ENCODE measurements around the gene HINT3. TPM values are rescaled to one million over a fixed set of nuclear protein-coding genes. Genes with fewer than 3 reads are reported as not detected.
A peak's percentile ranks its signal among the peaks of the same experiment; 100 is the strongest.
"Not testable (repeated sequence)": the region's sequence is repeated elsewhere in the genome, so short reads cannot be mapped to it uniquely, and the experiment has no call there.

HINT3 gene
- total RNA-seq, 1 donor from 2014 or later: 20.9 TPM

DNA sequence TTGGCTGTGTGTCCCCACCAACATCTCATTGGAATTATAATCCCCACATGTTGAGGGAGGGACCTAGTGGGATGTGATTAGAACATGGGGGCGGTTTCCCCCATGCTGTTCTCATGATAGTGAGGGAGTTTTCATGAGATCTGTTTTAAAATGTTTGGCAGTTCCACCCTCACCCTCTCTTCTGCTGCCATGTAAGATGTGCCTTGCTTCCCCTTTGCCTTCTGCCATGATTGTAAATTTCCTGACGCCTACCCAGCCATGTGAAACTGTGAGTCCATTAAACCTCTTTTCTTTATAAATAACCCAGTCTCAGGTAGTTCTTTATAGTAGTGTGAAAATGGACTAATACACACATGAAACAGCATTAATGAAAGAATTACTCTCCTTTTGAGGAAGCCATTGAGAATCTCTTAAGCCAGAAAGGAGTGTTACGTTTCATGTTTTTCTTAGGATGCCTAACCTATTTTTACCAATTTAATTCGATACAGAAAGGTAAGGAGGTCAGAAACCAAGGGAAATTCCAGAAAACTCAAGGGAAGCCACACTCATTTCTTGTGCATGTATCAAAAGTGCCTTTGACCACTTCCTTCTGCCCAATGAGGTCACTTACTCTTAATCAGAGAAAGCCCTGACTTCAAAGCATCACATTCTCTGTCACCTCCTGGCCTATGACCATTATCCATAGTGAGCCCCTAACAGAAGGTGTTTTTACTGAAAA is 24.7 kb upstream of the HINT3 start:
- no peak for DNase-seq (ENCODE audit: low spot score, unreplicated experiment)
- no peak for TF ChIP-seq CTCF (IDR thresholded peaks at IDR 0.05; ENCODE audit: unreplicated experiment)
- Mint-ChIP-seq H3K4me1 (ENCODE audit: low read depth) (no peaks in the 10 kb centered on the region), H3K27ac (no peak overlapping the region), H3K9me3 (ENCODE audit: low read depth) (peaks cover 3% of the 10 kb centered on the region), H3K4me3 (ENCODE audit: low read depth) (no peak overlapping the region), H3K36me3 (ENCODE audit: insufficient read depth) (peaks cover 8% of the 10 kb centered on the region), H3K27me3 (no peaks in the 10 kb centered on the region)

- no peaks in the 10 kb centered on the region for H3K27me3 Mint-ChIP-seq
- DNase-seq (ENCODE audit: low spot score, unreplicated experiment): no peak
- no peak for TF ChIP-seq CTCF (IDR thresholded peaks at IDR 0.05; ENCODE audit: unreplicated experiment)
- no peaks in the 10 kb centered on the region for H3K4me1 Mint-ChIP-seq (ENCODE audit: low read depth)
- no peak overlapping the region for H3K4me3 Mint-ChIP-seq (ENCODE audit: low read depth)
- H3K36me3 Mint-ChIP-seq (ENCODE audit: insufficient read depth): peaks cover 8% of the 10 kb centered on the region
- H3K27ac Mint-ChIP-seq: no peak overlapping the region
- H3K9me3 Mint-ChIP-seq (ENCODE audit: low read depth): peaks cover 3% of the 10 kb centered on the region
Measured at GRCh38 chr6:125932451-125932795, 24.1 kb upstream of the HINT3 start.

GRCh38 chr6:125935520-125935919 is 21.1 kb upstream of the HINT3 start:
- not testable (repeated sequence) for DNase-seq (ENCODE audit: low spot score, unreplicated experiment); H3K9me3 Mint-ChIP-seq (ENCODE audit: low read depth); H3K27me3 Mint-ChIP-seq; H3K36me3 Mint-ChIP-seq (ENCODE audit: insufficient read depth); H3K4me3 Mint-ChIP-seq (ENCODE audit: low read depth); H3K27ac Mint-ChIP-seq
- peaks cover 13% of the 10 kb centered on the region for H3K4me1 Mint-ChIP-seq (ENCODE audit: low read depth)

GRCh38 chr6:125939026-125939425 is 17.5 kb upstream of the HINT3 start:
- Mint-ChIP-seq H3K27me3 (no peaks in the 10 kb centered on the region), H3K4me1 (ENCODE audit: low read depth) (peaks cover 32% of the 10 kb centered on the region), H3K4me3 (ENCODE audit: low read depth) (no peak overlapping the region), H3K36me3 (ENCODE audit: insufficient read depth) (no peaks in the 10 kb centered on the region), H3K9me3 (ENCODE audit: low read depth) (no peaks in the 10 kb centered on the region), H3K27ac (peak overlapping the region; percentile 63)
- no peak for DNase-seq (ENCODE audit: low spot score, unreplicated experiment)
- no peak for TF ChIP-seq CTCF (IDR thresholded peaks at IDR 0.05; ENCODE audit: unreplicated experiment)

DNA sequence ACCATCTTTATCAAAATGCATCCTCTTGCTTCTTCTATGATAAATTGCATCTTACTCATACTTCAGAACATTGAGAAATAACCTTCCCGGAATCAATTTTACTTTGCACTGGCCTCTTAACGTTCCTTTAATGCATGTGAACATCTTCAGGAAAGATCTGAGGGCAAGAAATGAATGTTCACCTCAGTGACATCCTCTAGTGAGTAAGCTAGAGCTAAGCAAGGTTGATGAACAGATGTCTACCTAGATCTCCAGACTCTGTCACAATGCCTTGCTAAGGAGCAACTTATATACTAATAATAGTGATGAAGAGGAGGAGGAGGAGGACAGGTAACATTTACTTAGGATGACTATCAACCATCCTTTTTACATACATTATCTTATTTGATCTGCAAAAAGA is 16.8 kb upstream of the HINT3 start:
- H3K27ac Mint-ChIP-seq: no peak overlapping the region
- no peak overlapping the region for H3K4me3 Mint-ChIP-seq (ENCODE audit: low read depth)
- no peaks in the 10 kb centered on the region for H3K9me3 Mint-ChIP-seq (ENCODE audit: low read depth)
- no peaks in the 10 kb centered on the region for H3K36me3 Mint-ChIP-seq (ENCODE audit: insufficient read depth)
- peaks cover 37% of the 10 kb centered on the region for H3K4me1 Mint-ChIP-seq (ENCODE audit: low read depth)
- no peak for TF ChIP-seq CTCF (IDR thresholded peaks at IDR 0.05; ENCODE audit: unreplicated experiment)
- DNase-seq (ENCODE audit: low spot score, unreplicated experiment): no peak
- no peaks in the 10 kb centered on the region for H3K27me3 Mint-ChIP-seq
